GM19455 (cell line): ENCODE data around the gene C1orf167.
"Not testable (repeated sequence)": the region's sequence is repeated elsewhere in the genome, so short reads cannot be mapped to it uniquely, and the experiment has no call there.

ENCODE experiments used
- ATAC-seq: cut with Tn5 transposase; IDR thresholded peaks from one replicate; pipeline ENCODE4 v1.9.1; 2021; ENCODE audit not compliant: unreplicated experiment

Gene C1orf167

DNA sequence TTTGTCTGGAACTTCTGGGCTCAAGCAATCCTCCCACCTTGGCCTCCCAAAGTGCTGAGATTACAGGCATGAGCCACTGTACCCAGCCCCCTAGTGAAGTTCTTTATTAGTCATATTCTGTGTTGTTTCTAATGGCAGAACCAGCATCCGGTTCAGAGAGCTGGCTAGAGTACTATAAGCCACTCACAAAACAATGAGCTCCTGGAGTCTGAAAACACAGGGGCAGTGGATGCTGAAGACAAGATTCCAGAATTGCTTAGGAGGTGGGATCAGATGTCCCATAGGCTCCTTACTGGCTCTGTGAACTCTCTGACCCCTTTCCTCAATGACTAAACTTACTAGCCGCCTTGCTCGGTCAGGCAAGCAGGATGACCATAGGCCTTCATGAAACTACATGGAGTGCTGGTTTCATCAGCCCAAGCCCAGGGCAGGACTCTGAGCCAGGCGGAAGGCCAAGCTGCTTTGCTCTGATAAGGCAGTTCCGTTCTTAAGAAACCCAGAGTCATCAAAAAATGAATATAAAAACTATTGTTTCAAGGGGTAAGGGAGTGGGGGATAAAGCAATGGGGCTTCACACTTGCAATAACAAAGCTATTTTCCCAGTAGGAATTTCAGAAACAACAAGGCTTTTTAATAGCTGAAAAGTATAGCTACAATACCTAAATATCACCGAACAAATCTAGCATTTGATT is 35.7 kb downstream of the C1orf167 start:
- no peak for ATAC-seq

GRCh38 chr1:11799099-11799498 is 37.1 kb downstream of the C1orf167 start:
- no peak for ATAC-seq

- no peak for ATAC-seq
These were observed 37.9 kb downstream of the C1orf167 start for GRCh38 chr1:11799896-11800295.

GRCh38 chr1:11800391-11800755 is 38.4 kb downstream of the C1orf167 start:
- ATAC-seq = no peak

DNA sequence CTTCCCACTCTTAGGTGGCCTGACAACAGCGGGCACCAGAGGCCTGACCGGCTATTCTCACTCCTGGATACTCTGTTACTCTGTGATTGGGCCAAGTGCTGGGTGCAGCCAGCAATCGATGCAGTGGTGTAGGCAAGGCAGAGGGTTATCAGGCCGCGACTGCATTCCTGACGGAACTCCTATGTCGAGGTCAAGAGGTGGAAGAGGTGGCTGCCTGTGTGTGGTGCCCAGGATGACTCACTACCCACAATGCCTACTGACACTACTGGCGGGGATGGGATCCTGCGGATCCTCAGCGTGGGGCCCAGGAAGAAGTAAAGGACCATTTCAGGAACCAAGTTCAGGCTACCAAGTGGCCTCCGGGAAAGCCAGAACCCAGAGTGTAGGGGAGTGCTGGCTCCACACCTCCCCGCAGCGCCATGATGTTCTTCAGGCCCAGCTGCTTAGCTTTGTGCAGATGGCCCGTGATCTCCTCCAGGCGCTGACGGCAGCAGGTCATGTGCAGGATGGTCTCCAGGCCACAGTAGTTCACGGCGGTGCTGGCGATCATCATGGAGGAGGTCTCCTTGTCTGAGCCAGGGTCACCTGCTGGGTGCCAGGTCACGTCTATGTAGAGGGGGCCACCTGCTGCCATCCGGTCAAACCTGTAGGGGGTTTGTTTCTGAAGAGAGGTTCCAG is 38.9 kb downstream of the C1orf167 start:
- ATAC-seq = no peak

DNA sequence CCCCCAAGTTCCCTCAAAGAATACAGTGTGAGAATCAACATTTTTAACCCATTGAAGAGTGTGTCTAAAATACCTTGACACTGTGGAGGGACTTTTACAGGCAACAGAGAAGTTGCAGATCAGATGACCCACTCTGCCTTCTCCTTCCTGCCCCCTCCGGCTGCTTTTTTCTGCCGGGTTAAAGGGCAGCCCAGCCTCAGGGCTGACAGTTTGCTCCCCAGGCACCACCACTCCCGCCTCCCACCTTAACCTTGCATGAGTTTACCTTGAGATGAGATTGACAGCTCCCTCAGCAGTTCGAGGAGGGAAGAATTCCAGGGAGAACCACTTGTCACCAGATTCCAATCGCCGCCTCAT is 40.6 kb downstream of the C1orf167 start:
- no peak for ATAC-seq

DNA sequence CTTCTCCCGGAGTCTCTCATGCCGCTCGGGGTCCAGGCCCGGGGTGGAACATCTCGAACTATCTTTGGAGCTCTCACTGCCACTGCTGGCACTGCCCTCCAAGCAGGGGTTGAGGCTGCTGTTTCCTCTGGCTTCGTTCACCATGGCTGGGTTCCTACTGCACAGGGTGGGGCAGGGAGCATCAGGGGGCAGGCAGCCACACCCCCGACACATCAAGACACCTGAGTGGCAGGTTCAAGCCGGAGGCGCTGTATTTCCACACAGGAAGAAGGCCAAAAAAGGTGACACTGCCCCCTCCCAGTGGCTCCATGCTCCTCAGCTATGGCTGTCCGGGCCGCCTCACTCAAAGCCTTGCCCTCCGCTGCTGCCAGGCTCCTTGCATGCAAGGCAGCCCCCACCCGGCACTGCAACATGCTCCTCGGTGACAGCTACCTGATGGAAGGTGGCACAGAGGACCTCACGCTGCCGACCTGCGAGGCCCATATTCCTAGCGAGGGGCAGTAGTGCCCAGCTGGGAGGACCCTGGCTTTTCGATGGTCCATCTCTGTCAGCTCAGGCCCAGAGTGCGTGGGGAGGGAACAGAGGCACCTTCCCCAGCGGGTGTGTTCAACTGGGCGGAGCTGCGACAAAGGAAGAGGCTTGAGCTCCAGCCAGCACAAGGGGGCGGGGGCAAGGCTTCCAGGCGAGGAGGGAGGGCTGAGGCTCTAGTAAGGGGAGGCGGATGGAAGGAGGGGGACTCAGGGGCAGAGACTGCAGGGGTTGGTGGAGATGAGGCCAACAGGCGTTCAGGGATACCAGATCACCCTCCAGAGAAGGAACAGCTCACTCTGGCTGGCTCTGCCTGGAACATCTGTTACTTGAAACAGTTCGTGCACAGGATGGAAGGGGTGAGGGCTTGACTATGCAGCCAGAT is 41.2 kb downstream of the C1orf167 start:
- ATAC-seq = no peak

DNA sequence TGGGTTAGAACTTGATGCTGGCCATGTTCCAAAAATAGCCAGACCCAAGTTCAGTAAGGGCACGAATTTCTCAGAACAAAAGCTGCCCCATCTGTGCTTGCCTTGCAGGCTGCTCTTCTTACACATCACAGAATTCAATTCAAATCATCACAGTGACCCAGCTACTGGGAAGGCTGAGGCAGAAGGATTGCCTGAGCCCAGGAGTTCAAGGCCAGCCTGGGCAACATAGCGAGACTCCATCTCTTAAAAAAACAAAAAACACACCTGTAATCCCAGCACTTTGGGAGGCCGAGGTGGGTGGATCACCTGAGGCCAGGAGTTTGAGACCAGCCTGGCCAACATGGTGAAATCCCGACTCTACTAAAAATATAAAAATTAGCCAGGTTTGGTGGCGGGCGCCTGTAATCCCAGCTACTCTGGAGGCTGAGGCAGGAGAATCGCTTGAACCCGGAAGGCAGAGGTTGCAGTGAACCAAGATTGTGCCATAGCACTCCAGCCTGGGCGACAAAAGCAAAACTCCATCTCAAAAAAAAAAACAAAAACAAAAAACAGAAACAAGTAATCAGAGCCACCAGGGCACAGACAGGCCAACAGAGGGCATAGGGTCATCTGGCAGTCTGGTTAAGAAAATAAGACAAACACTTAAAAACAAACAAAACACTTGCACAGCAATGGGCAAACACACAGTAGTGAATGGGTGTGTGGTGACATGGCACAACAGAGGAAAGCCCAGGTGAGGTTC is 42.1 kb downstream of the C1orf167 start:
- ATAC-seq = not testable (repeated sequence)

- ATAC-seq = no peak
These were observed 42.9 kb downstream of the C1orf167 start for GRCh38 chr1:11804666-11805421.

GRCh38 chr1:11805422-11806306 is 43.7 kb downstream of the C1orf167 start, which contains the start of the genes CLCN6 and MTHFR:
CLCN6 (plus strand) TSS chr1:11806191; CDS start chr1:11806263, 72 bp downstream.
MTHFR (minus strand) TSS chr1:11805964; CDS start chr1:11803116, 2,848 bp downstream.
- peak; percentile 86 for ATAC-seq

- peak; percentile 48 for ATAC-seq
These were observed 44.4 kb downstream of the C1orf167 start for GRCh38 chr1:11806307-11806936.

DNA sequence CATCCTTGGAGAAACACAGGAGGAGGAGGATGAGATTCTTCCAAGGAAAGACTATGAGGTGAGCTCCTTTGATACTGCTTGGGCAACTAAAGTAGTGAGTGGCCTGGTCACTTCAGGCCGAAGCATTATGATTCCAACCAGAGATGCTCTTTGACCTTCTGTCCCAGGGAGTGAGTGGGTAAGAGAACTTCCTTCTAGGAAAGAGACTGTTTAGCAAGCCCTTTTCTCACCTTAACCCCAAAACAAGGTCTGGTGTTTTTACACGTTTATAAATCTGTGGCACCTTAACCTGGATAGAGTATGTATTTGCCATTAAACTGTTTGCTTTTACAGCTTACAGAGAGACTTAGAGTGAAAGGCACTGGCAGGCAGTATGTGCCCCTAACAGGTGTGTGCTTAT is 45.1 kb downstream of the C1orf167 start:
- ATAC-seq = no peak

DNA sequence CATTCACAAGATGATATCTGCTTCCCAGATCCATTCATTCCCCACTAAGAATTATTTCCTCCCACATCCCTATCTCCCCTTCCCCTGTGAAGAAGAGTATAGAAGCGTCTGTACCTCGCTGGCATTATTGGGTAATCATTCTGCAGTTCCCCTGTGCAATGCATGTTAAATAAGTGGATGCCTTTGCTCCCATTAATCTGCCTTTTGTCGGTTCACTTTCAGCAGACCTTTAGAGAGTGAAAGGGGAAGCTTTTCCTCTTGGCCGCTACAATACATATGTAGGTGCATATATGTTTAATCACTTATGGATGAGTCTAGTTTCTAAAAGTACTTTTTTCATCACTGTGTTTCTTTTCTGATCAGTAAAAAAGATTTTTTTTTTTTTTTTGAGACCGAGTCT is 51.0 kb downstream of the C1orf167 start:
- no peak for ATAC-seq

DNA sequence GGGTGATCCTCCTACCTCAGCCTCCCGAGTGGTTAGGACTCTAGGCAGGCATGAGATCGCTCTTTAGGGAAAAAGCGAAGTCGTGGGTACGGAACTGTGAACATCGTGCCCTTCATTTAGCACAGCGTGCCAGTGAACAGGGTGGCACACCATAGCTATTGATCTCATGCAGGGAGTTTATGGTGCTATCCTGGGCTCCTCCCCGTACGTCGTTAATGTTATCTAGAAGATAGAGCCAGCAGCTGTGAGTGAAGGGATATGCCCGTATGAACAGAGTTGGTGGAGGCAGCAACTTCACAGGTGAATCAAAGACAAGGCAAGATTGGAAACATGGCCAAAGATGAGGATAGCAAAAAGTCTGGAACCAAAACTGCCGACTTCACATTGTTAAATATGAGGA is 55.2 kb downstream of the C1orf167 start:
- ATAC-seq = no peak

DNA sequence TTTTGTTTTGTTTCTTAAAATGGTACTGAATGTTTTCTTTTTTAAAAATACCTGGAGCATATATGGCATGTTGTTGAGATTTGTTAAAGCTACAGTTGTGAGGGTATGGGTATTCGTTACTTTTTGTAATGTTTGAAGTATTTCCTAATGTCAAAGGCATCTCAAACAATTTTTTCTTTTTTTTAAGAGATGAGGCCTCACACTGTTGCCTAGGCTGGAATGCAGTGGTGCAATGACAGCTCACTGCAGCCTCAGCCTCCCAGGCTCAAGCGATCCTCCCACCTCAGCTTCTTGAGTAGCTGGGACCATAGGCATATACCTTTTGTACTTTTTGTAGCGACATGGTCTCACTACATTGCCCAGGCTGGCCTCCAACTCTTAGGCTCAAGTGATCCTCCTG is 60.1 kb downstream of the C1orf167 start:
- ATAC-seq = no peak

- ATAC-seq = no peak
These were observed 61.6 kb downstream of the C1orf167 start for GRCh38 chr1:11823366-11824137.

GRCh38 chr1:11825131-11825530 is 63.1 kb downstream of the C1orf167 start:
- ATAC-seq = no peak

DNA sequence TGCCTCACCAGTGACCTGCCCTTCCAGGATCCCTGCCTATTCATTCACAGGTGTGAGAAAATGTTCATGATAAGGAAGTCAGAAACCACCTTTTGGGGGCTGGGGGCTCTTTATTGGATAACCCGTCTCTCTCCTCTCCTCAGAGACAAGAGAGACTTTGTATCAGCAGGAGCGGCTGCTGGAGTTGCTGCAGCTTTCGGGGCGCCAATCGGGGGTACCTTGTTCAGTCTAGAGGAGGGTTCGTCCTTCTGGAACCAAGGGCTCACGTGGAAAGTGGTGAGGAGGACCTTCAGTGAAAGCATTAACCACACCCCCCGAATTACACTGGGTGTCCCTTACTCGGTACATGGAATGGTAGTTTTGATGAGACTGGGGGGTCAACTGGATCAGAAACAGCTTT is 65.0 kb downstream of the C1orf167 start:
- no peak for ATAC-seq
